Lower leg skin (tissue), 3 donors: Measurements from ENCODE around the gene UBE2J2.

Source experiments
- CTCF ChIP-seq, 3 donors: fragments of 450-650 bp; IDR thresholded peaks; one replicate each; pipeline ENCODE4 v1.5.1; 2016; ENCODE audit warnings: antibody characterized with exemption in 3 of 3, mild to moderate bottlenecking in 3 of 3, moderate library complexity in 2 of 3
- POLR2A ChIP-seq, 2 donors: fragments of 450-650 bp; IDR thresholded peaks; one replicate each; pipeline ENCODE4 v1.6.1; 2016 to 2017; ENCODE audit warnings: antibody characterized with exemption in 2 of 2, mild to moderate bottlenecking in 1 of 2, moderate library complexity in 1 of 2

- TF ChIP-seq CTCF (IDR thresholded peaks at IDR 0.05) (no peak), POLR2A (IDR thresholded peaks at IDR 0.05) (no peak)
These were observed 62.7 kb downstream of the UBE2J2 start for GRCh38 chr1:1210726-1211540.
